ENCODE results near the gene CRIP2. TPM values are rescaled to one million over a fixed set of nuclear protein-coding genes. Genes with fewer than 3 reads are reported as not detected.

Gene CRIP2
- total and polyA plus RNA-seq, 2 of the 13 experiments (the other 11 are each of a cell fraction or from before 2014, with no cell fraction given) = 31.6 to 37.9 TPM

- TF ChIP-seq E2F5 (CRISPR knock-in tag; conservative IDR thresholded peaks at IDR 0.05) (peak; percentile 92), KAT7 (CRISPR knock-in tag; IDR thresholded peaks at IDR 0.05; ENCODE audit: borderline replicate concordance) (no peak), USF2 (IDR thresholded peaks at IDR 0.05; ENCODE audit: low read depth, low read length) (no peak), USF2 (CRISPR knock-in tag; IDR thresholded peaks at IDR 0.05; ENCODE audit: borderline replicate concordance) (no peak), REL (CRISPR knock-in tag; conservative IDR thresholded peaks at IDR 0.05) (peak; percentile 63; the same call in 1 of the 2 replicates), KAT8 (CRISPR knock-in tag; IDR thresholded peaks at IDR 0.05) (peak; percentile 66), ZNF264 (CRISPR knock-in tag; IDR thresholded peaks at IDR 0.05) (no peak), ZNF282 (IDR thresholded peaks at IDR 0.05; ENCODE audit: partially characterized antibody) (no peak), FOXO1 (CRISPR knock-in tag; IDR thresholded peaks at IDR 0.05) (peak; percentile 31; the same call in 1 of the 2 replicates), ZXDC (CRISPR knock-in tag; IDR thresholded peaks at IDR 0.05) (0 out of 2 replicates have a peak, but pooled peaks have one; percentile 31), REPIN1 (CRISPR knock-in tag; IDR thresholded peaks at IDR 0.05; ENCODE audit: borderline replicate concordance, low read depth) (no peak), ZNF558 (CRISPR knock-in tag; IDR thresholded peaks at IDR 0.05; ENCODE audit: borderline replicate concordance) (no peak; the same call in 1 of the 2 replicates), ELF3 (CRISPR knock-in tag; IDR thresholded peaks at IDR 0.05) (peak; percentile 70), TSC22D2 (CRISPR knock-in tag; IDR thresholded peaks at IDR 0.05; ENCODE audit: borderline replicate concordance) (no peak)
- TF ChIP-seq, protein P1, sequence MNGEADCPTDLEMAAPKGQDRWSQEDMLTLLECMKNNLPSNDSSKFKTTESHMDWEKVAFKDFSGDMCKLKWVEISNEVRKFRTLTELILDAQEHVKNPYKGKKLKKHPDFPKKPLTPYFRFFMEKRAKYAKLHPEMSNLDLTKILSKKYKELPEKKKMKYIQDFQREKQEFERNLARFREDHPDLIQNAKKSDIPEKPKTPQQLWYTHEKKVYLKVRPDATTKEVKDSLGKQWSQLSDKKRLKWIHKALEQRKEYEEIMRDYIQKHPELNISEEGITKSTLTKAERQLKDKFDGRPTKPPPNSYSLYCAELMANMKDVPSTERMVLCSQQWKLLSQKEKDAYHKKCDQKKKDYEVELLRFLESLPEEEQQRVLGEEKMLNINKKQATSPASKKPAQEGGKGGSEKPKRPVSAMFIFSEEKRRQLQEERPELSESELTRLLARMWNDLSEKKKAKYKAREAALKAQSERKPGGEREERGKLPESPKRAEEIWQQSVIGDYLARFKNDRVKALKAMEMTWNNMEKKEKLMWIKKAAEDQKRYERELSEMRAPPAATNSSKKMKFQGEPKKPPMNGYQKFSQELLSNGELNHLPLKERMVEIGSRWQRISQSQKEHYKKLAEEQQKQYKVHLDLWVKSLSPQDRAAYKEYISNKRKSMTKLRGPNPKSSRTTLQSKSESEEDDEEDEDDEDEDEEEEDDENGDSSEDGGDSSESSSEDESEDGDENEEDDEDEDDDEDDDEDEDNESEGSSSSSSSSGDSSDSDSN (CRISPR knock-in tag; IDR thresholded peaks at IDR 0.05) = peak; percentile 77
- TF ChIP-seq, protein P2, sequence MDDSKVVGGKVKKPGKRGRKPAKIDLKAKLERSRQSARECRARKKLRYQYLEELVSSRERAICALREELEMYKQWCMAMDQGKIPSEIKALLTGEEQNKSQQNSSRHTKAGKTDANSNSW (CRISPR knock-in tag; IDR thresholded peaks at IDR 0.05; ENCODE audit: borderline replicate concordance) = no peak
- TF ChIP-seq, protein P3, sequence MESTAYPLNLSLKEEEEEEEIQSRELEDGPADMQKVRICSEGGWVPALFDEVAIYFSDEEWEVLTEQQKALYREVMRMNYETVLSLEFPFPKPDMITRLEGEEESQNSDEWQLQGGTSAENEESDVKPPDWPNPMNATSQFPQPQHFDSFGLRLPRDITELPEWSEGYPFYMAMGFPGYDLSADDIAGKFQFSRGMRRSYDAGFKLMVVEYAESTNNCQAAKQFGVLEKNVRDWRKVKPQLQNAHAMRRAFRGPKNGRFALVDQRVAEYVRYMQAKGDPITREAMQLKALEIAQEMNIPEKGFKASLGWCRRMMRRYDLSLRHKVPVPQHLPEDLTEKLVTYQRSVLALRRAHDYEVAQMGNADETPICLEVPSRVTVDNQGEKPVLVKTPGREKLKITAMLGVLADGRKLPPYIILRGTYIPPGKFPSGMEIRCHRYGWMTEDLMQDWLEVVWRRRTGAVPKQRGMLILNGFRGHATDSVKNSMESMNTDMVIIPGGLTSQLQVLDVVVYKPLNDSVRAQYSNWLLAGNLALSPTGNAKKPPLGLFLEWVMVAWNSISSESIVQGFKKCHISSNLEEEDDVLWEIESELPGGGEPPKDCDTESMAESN (CRISPR knock-in tag; conservative IDR thresholded peaks at IDR 0.05) = peak; percentile 77
Measured at GRCh38 chr14:105527826-105528585, 53.4 kb downstream of the CRIP2 start (continued).

Data from HepG2 (cell line).